HEK293T (cell line): ENCODE measurements around the gene LYSMD4.
"Not testable (repeated sequence)": the region's sequence is repeated elsewhere in the genome, so short reads cannot be mapped to it uniquely, and the experiment has no call there.

Experiments
- ARNT ChIP-seq: fragments of 450-650 bp; IDR thresholded peaks from 2 replicates; pipeline ENCODE4 v1.6.1; 2017; ENCODE audit warnings: mild to moderate bottlenecking
- BHLHE40 ChIP-seq: fragments of 450-650 bp; IDR thresholded peaks from 2 replicates; pipeline ENCODE4 v1.6.1; 2016; ENCODE audit warnings: mild to moderate bottlenecking, moderate library complexity, borderline replicate concordance
- CTBP1 ChIP-seq: fragments of 450-650 bp; IDR thresholded peaks from 2 replicates; pipeline ENCODE4 v1.6.1; 2016; ENCODE audit warnings: borderline replicate concordance
- ELF4 ChIP-seq: fragments of 450-650 bp; IDR thresholded peaks from 2 replicates; pipeline ENCODE4 v1.6.1; 2017; ENCODE audit warnings: antibody characterized with exemption
- FOXK2 ChIP-seq: fragments of 450-650 bp; IDR thresholded peaks from 2 replicates; pipeline ENCODE4 v1.6.1; 2016; ENCODE audit warnings: mild to moderate bottlenecking
- FOXM1 ChIP-seq: fragments of 450-650 bp; IDR thresholded peaks from 2 replicates; pipeline ENCODE4 v1.6.1; 2017; ENCODE audit warnings: mild to moderate bottlenecking, borderline replicate concordance
- HDGF ChIP-seq: fragments of 450-650 bp; IDR thresholded peaks from 2 replicates; pipeline ENCODE4 v1.6.1; 2017; ENCODE audit warnings: antibody characterized with exemption, borderline replicate concordance
- LEF1 ChIP-seq: fragments of 450-650 bp; IDR thresholded peaks from 2 replicates; pipeline ENCODE4 v1.6.1; 2017; ENCODE audit warnings: mild to moderate bottlenecking, borderline replicate concordance
- NFRKB ChIP-seq: fragments of 450-650 bp; IDR thresholded peaks from 2 replicates; pipeline ENCODE4 v1.6.1; 2016; ENCODE audit warnings: mild to moderate bottlenecking, moderate library complexity
- SP1 ChIP-seq: fragments of 450-650 bp; IDR thresholded peaks from 2 replicates; pipeline ENCODE4 v1.6.1; 2017
- SUZ12 ChIP-seq: fragments of 450-650 bp; IDR thresholded peaks from 2 replicates; pipeline ENCODE4 v1.6.1; 2016; ENCODE audit warnings: mild to moderate bottlenecking
- TARDBP ChIP-seq: fragments of 450-650 bp; IDR thresholded peaks from 2 replicates; pipeline ENCODE4 v1.6.1; 2016
- ZNF384 ChIP-seq: fragments of 450-650 bp; IDR thresholded peaks from 2 replicates; pipeline ENCODE4 v1.6.1; 2016
- TF ChIP-seq, protein P1 (sequence below): fragments of 450-650 bp; IDR thresholded peaks from 2 replicates; pipeline ENCODE4 v1.6.1; 2016

DNA sequence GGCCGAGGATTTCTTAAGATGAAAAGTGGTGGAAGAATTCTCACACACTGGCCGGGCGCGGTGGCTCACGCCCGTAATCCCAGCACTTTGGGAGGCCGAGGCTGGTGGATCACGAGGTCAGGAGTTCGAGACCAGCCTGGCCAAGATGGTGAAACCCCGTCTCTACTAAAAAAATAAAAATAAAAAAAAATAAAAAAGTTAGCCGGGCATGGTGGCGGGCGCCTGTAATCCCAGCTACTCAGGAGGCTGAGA lies 729 bp upstream of the LYSMD4 start:
- not testable (repeated sequence) for TF ChIP-seq NFRKB, ZNF384, FOXK2, HDGF, ELF4, TARDBP, SP1, FOXM1, SUZ12, BHLHE40, ARNT, CTBP1, LEF1
- TF ChIP-seq, protein P1, sequence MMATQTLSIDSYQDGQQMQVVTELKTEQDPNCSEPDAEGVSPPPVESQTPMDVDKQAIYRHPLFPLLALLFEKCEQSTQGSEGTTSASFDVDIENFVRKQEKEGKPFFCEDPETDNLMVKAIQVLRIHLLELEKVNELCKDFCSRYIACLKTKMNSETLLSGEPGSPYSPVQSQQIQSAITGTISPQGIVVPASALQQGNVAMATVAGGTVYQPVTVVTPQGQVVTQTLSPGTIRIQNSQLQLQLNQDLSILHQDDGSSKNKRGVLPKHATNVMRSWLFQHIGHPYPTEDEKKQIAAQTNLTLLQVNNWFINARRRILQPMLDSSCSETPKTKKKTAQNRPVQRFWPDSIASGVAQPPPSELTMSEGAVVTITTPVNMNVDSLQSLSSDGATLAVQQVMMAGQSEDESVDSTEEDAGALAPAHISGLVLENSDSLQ = not testable (repeated sequence)
